DMS153 (cell line): ENCODE measurements around the gene GPR183.
A peak's percentile ranks its signal among the peaks of the same experiment; 100 is the strongest.

Experiments
- DNase-seq: peaks from one replicate; lab custom pipeline; 2025; lab: John Stamatoyannopoulos, UW

Gene GPR183

GRCh38 chr13:99339230-99339721 lies 32.1 kb upstream of the GPR183 start:
- no peak for DNase-seq

GRCh38 chr13:99335603-99336002 lies 28.4 kb upstream of the GPR183 start:
- DNase-seq, result no peak

GRCh38 chr13:99335087-99335486 lies 27.9 kb upstream of the GPR183 start:
- DNase-seq, result no peak

- no peak for DNase-seq
Observed at GRCh38 chr13:99334221-99334620, 27.0 kb upstream of the GPR183 start.

GRCh38 chr13:99332456-99332855 lies 25.3 kb upstream of the GPR183 start:
- no peak for DNase-seq

GRCh38 chr13:99331881-99332293 lies 24.7 kb upstream of the GPR183 start:
- DNase-seq, result no peak

GRCh38 chr13:99330942-99331341 lies 23.7 kb upstream of the GPR183 start:
- DNase-seq, result no peak

GRCh38 chr13:99329477-99329876 lies 22.3 kb upstream of the GPR183 start:
- no peak for DNase-seq

- no peak for DNase-seq
Observed at GRCh38 chr13:99327761-99328160, 20.6 kb upstream of the GPR183 start.

GRCh38 chr13:99327126-99327525 lies 19.9 kb upstream of the GPR183 start:
- DNase-seq, result no peak

GRCh38 chr13:99326012-99326411 lies 18.8 kb upstream of the GPR183 start:
- DNase-seq, result no peak

- DNase-seq, result no peak
Observed at GRCh38 chr13:99323488-99323887, 16.3 kb upstream of the GPR183 start.

GRCh38 chr13:99322297-99323103 lies 15.3 kb upstream of the GPR183 start:
- no peak for DNase-seq

GRCh38 chr13:99321709-99322108 lies 14.5 kb upstream of the GPR183 start:
- DNase-seq, result no peak

GRCh38 chr13:99320693-99321481 lies 13.7 kb upstream of the GPR183 start:
- no peak for DNase-seq

- peak; percentile 44 for DNase-seq
Observed at GRCh38 chr13:99316657-99317256, 9.6 kb upstream of the GPR183 start.

GRCh38 chr13:99316224-99316623 lies 9.0 kb upstream of the GPR183 start:
- no peak for DNase-seq

GRCh38 chr13:99315186-99315585 lies 8.0 kb upstream of the GPR183 start:
- DNase-seq, result no peak

GRCh38 chr13:99314640-99315176 lies 7.5 kb upstream of the GPR183 start:
- peak; percentile 22 for DNase-seq

- no peak for DNase-seq
Observed at GRCh38 chr13:99313941-99314340, 6.7 kb upstream of the GPR183 start.

- DNase-seq, result no peak
Observed at GRCh38 chr13:99313501-99313900, 6.3 kb upstream of the GPR183 start.

GRCh38 chr13:99312493-99312883 lies 5.3 kb upstream of the GPR183 start:
- no peak for DNase-seq
